Daoy (cell line): ENCODE measurements around the gene PLEKHG5. TPM values are rescaled to one million over a fixed set of nuclear protein-coding genes. Genes with fewer than 3 reads are reported as not detected.
A peak's percentile ranks its signal among the peaks of the same experiment; 100 is the strongest.

Source experiments
- DNase-seq: peaks from one replicate; pipeline ENCODE4 v3.0.0-alpha.2; 2015; ENCODE audit warnings: low read depth
- total RNA-seq: library from RNA; depleted of rRNA; stranded (reverse); fragments of >200 nt; shearing (Covaris generic); gene quantifications from 2 replicates; pipeline ENCODE4 v1.2.3, GENCODE V29; 2014

The PLEKHG5 gene
- total RNA-seq, 1 experiment from 2014 or later: 8.4 TPM

DNA sequence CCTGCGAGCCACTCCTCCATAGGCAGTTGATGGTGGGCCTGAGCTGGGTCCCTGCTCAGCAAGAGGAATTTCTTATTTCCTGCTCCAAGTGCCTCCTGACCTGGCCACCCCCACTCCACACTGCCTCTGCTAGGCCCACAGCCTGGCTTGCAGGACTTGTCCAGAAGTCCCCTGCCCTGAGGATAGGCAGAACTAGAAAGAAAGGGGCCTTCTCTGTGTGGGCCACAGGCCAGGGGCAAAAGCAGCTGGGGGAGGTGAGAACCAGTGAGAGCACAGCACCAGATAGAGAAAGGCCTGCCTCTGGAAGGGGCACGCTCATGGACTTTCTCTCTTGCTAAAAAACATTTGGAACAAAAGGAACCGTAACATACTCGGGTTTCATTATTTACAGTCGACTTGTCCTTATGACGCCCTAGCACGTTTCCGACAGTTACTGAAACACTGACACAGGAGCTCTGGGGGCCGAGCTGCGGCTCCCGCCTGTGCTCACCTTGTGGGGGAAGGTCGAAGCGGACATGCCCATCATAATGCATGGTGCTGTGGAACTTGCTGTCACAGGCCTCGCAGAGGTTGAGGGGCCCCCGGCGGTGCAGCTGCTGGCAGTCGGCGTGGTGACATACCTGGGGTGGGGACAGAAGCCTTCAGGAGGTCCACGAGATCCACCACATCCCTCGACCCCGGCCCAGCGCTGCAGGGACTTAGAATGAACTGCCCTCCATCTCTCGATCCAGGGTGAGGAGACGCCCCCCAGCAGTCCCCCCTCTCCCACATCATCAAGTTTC is 14.2 kb downstream of the PLEKHG5 start:
- no peak for DNase-seq

DNA sequence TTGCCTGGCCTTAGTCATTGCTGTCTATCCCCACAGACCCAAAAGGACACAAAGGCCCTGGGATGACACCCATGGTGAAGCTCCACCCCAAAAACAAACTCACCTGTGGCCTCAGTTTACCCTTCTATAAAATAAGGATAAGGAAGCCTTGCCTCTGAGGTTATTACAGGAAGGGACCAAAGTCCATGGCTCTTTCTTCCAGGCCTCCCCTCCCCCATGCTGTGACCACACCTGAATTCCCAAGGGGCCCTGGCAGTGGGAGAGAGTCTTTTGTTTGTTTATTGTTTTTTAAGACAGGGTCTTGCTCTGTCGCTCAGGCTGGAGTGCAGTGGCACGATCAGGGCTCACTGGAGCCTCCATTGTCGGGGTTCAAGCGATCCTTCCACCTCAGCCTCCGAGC is 15.0 kb downstream of the PLEKHG5 start:
- no peak for DNase-seq

DNA sequence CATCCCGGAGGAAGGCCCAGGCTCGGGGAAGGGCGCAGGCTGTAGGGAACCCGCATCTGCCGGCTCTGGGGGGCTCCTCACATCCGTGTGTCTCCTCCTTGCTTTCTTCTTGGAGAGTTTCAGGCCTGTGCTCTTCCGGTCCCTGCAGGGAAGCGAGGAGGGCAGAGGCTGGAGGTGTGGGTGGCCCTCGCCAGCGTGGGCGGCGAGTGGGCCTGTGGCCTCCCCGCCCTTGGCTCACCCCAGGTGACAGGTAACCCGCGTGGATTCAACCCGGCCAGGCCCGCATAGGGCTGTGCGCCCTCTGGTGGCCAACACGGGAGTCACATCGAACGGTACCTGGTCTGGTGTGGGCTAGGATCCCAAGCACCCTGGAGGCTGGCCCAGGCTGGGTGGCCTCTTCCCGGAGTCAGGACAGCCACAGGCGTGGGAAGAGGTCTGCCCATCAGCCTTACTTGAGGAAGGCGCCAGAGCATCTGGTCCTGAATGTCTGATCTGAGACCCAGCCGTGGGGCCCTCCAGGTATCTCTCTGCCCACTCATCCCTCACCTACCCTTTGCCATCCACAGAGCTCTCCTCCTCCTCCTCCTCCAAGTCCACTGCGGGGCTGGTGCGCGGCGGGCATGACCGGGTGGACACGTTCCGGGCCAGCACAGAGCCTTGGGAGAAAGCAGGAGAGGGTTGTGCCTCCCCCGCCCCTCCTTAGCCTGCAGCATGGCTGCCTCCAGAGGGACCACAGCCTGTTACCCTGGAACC is 15.9 kb downstream of the PLEKHG5 start:
- DNase-seq: peak; percentile 55

DNA sequence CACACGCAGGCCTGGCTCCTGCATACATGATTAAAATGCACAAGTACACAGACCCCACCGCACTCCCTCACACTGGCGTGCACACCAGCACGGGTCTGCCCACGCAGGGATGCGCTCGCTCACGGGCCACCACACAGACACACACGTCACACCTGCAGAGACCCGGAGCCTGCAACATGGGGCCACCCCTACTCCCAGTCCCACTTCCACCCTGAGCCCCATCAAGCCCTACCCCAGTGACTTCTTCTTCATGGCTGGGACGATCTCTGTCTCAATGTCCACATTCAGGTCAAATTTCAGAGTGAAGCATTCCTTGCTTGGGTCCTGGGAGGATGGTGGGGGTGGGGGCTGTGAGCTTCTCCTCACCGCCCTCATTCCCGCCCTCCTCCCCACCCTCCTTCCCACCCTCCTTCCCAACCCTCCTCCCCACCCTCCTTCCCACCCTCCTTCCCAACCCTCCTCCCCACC is 16.6 kb downstream of the PLEKHG5 start:
- DNase-seq: no peak

DNA sequence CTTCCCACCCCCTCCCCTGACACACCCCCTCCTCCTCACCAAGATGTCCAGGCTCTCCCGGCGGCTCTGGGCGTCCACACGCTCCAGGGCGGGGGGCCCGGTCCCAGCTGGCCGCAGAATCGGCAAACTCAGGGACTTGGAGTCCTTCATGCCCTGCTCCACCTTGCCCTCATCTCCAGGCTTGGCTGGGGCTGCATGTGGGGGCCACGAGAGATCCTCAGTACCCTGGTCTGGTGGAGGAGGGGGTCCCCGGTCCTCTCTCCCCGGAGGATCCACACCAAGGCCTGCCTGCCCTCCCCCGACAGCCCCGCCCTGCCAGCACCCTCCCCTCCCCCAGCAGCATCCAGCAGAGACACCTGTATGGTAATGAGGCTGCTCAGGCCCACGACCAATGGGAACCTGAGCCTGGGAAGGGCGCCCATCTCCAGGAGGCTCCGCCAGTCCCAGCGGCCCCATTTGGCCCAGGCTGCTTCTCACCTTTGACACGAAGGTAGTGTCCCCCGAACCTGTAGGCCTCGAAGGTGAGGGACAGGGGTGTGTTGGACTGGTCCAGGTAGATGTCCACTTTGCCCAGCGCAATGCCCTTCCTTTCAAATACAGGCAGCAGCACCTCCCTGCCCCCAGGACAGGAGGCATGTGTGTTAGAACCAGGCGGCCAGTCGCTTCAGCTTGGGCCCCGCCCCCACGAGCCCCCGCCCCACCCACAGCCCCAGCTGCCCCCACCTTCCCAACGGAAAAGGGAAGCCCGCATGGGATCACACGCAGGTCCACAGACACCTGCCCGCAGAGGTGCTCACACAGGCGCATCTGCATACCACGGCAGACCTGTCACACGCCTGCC is 17.3 kb downstream of the PLEKHG5 start:
- no peak for DNase-seq

DNA sequence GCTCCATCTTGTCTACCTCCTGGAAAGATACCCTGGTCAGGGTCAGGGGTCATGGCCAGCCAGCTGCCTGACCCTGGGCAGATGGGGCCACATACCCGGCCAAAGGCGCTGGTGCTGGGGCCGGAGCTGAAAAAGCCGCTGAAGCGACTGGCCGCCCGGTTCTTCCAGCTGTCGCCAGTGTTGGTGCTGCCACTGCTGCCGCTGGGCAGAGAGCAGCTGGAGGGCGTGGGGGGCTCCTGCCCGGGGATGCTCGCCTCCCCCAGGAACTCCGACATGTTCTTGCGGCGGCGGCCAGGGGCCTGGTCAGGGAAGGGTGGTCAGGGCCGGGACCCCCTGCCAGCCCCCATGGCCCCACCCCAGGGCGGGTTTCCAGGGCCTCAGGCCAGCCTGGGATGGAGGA is 18.3 kb downstream of the PLEKHG5 start:
- DNase-seq: no peak

DNA sequence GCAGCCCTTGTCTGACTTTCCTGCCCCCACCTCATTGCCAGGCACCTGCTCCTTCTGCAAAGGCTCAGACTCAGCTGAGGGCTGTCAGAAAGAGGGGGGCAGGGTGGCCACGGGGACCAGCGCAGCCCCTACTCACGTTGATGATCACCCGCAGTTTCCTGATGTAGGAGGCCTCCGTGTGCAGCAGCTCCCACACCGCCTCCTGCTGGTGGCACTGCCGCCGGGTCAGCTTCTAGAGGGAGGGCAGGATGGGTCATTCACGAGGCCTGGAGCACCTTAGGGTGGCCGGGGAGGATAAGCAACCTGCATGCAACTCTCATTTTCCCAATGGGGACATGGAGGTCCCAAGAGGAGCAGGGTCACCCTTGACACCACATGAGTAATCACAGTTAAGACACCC is 19.1 kb downstream of the PLEKHG5 start:
- DNase-seq: no peak

DNA sequence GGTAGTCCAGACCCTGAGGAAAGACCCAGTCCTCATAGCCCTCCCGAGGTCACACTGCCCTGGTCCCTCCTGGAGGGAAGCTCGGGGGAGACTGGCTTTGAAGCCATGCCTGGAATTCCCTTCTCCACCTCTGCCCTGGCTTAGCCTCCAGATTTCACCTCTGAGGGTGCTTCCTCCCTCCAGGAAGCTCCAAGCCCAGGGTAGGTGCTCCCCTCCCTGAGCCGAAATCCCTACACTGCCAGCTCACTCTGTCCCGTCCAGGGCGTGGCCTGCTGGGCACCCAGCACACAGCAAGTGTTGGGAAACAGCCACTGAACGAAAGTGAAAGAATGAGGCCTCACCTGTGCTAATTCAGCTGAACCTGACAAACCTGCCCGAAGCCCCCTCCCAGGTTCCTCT is 19.5 kb downstream of the PLEKHG5 start:
- DNase-seq: no peak

DNA sequence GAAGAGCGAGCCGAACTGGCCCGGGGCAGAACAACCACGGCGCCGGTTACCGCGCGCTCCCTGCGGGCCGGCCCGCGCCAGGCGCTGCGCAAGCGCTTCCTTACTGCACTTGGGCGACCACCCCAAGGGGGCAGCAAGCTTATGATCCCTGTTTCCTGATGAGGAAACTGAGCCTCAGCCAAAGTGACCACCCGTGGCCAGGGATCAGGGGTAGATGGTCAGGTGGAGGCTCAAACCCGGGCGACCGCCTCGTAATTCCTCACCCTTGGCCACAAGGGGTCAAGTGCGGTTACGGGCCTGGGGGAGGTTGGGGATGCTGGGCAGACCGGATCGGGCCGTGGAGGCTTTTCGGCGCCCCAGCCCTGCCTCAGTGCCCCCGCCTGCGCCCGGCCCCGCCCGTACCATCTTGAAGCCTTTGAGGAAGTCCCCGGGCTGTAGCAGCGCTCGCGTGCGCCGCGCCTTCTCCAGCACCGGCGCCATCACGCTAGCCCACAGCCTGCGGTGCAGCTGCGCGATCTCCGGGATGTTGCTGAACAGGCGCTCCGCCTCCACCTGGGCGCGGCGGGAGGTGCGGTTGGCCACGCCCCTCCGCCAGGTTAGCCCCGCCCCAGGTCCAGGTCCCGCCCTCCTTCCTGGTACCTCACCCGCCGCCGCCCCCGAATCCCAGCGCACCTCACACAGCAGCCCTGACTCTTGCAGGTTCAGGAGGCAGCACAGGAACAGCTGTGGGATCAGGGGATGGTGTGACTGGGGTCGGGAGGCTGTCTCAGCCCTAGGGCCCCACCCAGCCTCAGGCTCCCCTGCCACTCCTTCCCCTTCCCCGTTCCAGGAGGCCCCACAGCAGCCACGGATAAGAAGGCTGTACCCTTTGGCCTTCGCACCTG is 20.1 kb downstream of the PLEKHG5 start:
- no peak for DNase-seq

DNA sequence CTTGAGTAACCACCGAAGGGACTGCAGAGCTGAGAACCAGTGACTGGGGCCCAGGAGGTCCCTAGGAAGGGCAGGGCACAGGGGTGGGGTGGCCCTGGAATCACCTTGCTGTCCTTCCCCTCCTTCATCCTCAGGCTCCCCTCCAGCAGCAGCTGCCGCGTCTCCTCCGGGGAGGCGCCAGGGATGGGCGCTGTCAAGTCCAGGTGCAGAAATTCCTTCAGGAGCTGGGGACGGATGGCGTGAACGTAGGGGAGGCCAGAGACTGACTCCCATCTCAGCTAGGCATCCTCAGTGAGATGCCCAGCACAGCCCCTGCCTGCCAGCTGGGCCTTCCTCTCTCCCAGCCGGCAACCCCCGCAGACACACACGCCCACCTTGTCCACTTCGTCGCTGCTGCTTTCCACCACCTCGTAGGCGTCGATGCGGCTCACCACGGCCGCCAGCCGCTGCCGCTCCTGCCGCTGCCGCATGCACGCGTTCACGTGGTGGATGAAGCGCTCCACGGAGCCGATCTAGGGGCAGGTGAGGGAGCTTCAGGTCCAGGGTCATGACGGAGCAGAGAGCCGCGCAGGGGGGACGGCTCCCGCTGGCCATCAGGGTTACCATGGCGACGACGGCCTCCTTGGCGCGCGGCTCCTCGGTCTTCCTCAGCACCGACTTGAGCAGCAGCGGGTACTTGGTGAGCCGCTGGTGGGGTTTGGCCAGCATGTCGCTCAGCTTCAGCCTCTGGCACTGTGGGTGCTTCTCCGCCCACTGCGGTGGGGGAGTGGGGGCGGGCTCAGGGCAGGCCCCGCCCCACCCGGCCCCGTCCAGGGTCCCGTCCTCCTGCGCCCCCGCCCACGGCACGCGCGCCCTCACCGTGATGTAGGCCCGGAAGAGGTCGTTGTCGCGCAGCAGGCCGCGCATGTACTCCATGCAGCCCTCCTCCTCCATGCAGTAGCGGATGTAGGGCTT is 21.1 kb downstream of the PLEKHG5 start:
- DNase-seq: no peak

DNA sequence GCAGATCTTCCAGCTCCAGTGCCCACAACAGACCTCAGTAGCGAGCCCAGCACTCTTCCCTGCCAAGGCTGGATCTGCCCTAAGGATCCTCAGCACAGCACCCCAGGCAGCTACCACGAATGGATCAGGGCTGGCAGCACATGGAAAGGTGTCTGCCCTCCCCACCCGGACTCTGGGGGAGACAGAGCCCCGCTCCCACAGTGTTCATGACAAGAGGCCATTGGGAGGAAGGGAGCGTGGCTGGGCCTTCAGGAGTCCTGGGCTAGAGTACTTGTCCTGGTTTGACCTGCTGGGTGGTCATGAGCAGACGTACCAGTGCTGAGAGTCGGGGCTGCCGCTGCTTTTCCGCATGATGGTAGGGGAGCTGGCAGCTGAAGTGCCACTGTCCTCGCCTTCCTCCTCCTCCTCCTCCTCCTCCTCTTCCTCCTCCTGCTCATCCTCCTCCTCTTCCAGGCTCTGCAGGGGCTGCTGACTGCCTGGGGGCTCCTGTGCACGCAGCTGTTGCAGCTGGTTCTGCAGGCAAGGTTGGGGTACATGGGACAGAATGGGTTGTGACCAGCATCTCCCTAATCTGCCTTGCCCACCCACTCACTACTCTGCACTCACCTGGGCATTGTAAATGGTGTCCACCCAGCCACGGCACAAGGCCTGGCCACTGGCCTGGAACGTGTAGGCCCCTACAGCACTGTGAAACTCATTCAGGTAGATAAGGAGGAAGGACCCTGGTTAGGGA is 22.6 kb downstream of the PLEKHG5 start:
- no peak for DNase-seq

DNA sequence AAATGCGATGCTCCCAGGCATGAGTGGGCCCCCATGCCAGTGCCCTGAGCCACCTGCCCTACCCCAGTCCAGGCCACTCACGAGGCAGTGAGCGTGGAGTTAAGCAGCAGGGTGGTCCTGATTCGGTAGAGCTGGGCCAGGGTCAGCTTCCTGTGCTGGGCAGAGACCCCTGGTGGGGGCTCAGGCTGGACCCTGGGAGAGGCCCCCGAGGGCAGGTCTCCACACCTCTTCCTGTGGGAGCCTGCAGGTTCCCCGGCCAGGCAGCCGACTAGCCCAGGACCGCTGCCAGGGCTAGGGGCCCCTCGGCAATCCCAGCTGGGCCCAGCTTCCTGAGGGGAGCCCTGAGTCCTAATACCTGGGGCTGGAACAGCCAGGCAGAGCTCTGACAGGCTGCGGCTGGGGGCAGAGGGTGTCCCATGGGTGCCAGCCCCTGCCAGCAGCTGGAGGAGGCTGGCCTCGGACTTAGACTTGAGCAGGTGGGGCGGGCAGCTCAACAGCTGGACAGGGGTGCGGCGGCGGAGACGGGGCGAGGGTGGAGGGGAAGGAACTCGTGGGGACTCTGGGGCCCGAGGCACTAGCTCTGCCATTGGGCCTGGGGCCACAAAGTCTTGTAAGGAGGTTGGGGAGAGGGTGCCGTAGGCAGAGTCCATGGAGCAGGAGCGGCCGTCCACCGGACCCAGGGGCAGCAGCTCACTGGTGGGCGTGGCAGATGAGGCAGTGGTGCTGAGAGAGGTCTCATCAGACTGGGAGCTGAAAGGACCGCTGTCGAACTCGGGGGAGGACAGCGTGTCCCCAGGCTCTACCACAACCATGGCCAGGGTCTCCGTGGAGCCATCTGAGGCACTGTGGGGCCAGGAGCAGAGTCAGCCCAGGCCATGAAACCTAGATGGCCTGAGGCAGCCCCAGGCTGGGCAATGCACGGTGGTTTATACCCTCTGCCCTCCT is 23.5 kb downstream of the PLEKHG5 start:
- DNase-seq: no peak

DNA sequence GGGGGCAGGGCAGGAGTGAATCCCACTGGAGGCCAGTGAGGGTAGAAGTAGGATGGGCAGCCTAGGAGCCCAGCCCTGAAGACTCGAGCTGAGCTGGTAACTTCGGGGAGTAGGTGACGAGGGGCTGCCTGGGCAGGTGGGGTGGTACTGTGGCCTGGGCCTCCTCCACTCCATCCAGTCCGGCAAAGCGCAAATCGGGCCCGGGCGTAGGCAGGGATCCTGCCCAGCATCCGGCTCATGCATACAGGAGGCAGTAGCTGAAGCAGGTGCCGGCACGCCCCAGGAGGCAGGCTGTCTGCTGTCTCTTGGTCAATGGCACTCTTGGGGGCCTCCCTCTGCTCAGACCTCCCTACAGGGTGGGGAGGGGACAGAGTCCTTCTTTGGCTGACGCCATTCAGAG is 24.2 kb downstream of the PLEKHG5 start:
- DNase-seq: no peak

DNA sequence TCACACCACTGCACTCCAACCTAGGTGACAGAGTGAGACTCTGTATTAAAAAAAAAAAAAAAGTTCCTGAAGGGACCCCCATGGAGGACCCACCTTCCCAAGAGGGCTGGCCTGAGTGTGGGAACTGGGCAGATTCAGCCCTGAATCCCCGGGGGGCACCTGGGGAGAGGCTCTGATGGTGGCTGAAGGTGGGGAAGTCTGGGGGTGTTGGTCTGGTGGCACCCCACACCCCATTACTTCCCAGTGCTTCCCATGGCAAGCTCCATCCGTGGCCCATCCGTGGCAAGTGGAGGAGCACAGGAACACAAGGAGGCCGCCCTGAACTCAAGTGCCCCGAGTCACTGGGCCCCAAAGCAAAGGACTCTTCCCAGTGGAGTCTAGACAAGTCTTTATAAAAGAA is 24.7 kb downstream of the PLEKHG5 start:
- DNase-seq: no peak

DNA sequence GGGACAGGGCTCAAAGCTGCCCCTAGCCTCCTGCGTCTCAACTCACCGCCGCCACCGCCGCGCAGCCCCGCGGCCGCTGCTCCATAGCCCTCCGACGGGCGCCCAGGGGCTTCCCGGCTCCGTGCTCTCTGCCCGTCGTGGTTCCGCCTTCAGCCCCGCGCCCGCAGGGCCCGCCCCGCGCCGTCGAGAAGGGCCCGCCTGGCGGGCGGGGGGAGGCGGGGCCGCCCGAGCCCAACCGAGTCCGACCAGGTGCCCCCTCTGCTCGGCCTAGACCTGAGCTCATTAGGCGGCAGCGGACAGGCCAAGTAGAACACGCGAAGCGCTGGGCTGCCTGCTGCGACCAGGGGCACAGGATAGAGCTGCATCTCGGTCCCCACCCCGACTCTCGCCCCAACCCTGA is 25.4 kb downstream of the PLEKHG5 start, which contains the start of gene TNFRSF25:
Gene TNFRSF25 (minus strand): TSS at position 151 of the 400 bp plus-strand sequence. CDS start 66 bp downstream, at position 85.
- no peak for DNase-seq

DNA sequence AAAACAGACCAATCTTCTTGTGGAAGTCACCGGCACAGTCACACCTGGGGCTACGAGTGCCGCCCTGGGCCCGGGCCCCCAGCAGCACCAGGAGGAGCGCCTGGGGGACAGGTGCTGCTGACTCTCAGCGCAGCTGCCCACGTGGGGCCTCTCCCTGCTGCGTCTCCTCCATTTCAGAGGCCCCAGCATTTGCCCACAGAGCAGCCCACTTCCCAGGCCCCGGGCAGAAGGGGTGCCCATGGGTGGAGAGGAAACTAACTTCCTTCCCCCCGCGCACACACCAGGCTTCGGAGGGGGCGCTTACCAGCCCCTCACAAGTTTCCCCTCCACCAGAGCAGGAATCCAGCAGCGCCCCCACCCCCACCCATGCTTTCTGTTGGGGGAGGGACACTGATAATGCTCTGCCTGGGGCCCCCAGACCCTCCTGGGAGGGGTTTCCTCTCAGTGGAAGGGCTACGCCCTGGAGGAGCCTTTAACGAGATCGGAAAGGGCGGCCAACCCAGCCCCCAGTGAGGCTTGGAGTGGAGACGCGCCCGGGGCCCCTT is 25.9 kb downstream of the PLEKHG5 start:
- DNase-seq: no peak

DNA sequence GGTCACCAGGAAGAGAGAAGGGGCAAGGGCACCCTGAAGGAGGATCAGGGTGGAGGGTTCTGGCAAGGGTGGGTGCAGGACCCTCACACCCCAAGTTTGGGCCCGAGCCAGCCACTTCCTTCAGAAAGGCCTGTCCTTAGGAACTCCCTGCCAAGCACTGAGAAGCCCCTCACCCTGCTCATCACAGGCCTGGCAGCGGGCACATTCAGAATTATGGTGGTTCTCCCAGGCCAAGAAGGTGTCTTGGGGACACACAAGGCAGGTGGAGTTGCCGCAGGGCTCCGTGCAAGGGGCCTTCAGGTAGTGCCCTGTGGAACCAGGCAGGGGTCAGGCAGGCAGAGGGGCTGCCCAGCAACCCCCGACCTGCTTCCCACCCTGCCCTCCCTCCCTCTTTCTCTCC is 26.6 kb downstream of the PLEKHG5 start:
- no peak for DNase-seq

DNA sequence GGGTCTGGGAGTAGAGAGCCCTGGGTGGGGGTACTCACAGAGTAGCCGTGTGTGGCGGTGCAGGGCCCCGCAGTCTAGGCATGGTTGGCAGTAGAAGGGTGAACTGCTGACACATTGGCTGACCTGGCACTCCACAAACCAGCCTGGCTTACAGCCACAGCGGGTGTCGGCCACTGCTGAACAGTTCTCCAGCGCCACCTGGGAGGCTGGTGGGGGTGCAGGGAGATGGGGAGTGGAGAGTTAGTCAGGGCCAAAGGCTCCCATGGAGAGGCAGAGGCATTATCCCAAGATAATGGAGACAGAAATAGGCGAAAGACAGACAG is 27.0 kb downstream of the PLEKHG5 start:
- DNase-seq: peak; percentile 43
